Upper lobe of right lung (tissue), 1 donor: ENCODE results near the gene TWIST1. TPM values are rescaled to one million over a fixed set of nuclear protein-coding genes. Genes with fewer than 3 reads are reported as not detected.

Experiments
- ATAC-seq: fragments of 200-7000 bp; cut with Tn5 transposase; one replicate; pipeline ENCODE4 v1.9.1; 2020; ENCODE audit warnings: mild to moderate bottlenecking, moderate library complexity
- DNase-seq: peaks from one replicate; pipeline ENCODE4 v3.0.0-alpha.2; 2020
- H3K27ac ChIP-seq: fragments of 200-600 bp; one replicate; pipeline ENCODE4 v1.8.0; 2022
- H3K27me3 ChIP-seq: fragments of 200-600 bp; one replicate; pipeline ENCODE4 v1.8.0; 2022; ENCODE audit warnings: mild to moderate bottlenecking
- H3K36me3 ChIP-seq: fragments of 200-600 bp; one replicate; pipeline ENCODE4 v1.8.0; 2022
- H3K4me1 ChIP-seq: fragments of 200-600 bp; one replicate; pipeline ENCODE4 v1.8.0; 2022
- H3K4me3 ChIP-seq: fragments of 200-600 bp; one replicate; pipeline ENCODE4 v1.8.0; 2022; ENCODE audit warnings: mild to moderate bottlenecking
- H3K9me3 ChIP-seq: fragments of 200-600 bp; one replicate; pipeline ENCODE4 v1.8.0; 2022
- CTCF ChIP-seq: fragments of 200-600 bp; IDR thresholded peaks from one replicate; pipeline ENCODE4 v1.8.0; 2022; ENCODE audit warnings: antibody characterized with exemption
- intact Hi-C: fragments of 100-400 bp; cut with DNase I; formaldehyde crosslinking; loops from one replicate; pipeline ENCODE4 v1.11.0; 2022
- total RNA-seq: library from RNA; stranded (reverse); fragmentation: NEBNext Ultra II Directional; extraction: Animal tissue kit (Norgen Biotek cat#: 25700); gene quantifications from one replicate; pipeline ENCODE4 v1.2.1, GENCODE V29; 2021
- donor health status: DM: no; HTN: yes; CAD: no; lungs with severe emphysema.

Gene TWIST1
- total RNA-seq, 1 donor from 2014 or later: not detected

- TF ChIP-seq CTCF: no peak
- Histone ChIP-seq H3K27ac (no peak overlapping the region), H3K27me3 (no peaks in the 10 kb centered on the region), H3K4me3 (no peak overlapping the region), H3K4me1 (no peaks in the 10 kb centered on the region), H3K36me3 (no peaks in the 10 kb centered on the region), H3K9me3 (no peaks in the 10 kb centered on the region)
- ATAC-seq (no peak), DNase-seq (no peak)
- intact Hi-C loops: no loop called here
These were observed 26.9 kb downstream of the TWIST1 start for GRCh38 chr7:19090526-19090925.

DNA sequence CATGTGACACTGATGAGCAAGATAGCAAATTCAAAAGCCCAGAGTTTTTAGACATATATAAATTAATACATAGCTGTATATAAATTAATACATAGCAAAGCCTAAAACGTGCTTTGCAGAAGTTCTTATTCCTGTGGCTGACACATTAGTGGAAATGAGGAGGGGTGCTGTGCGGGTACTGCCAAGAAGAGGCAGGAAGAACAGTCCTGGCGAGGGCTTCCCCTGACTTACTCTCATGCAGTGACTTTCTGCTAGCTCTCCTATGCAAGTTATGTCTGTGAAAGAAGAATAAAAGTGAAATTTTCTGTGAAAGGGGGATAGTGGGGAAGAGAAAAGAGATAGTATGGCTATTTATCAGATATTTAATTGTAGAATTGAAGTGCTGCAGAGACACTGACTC is 27.6 kb downstream of the TWIST1 start:
- H3K27me3 ChIP-seq: no peaks in the 10 kb centered on the region
- no peak overlapping the region for H3K4me3 ChIP-seq
- no peak for TF ChIP-seq CTCF
- no peaks in the 10 kb centered on the region for H3K4me1 ChIP-seq
- H3K36me3 ChIP-seq: no peaks in the 10 kb centered on the region
- no peak overlapping the region for H3K27ac ChIP-seq
- intact Hi-C loops: no loop called here
- ATAC-seq (no peak), DNase-seq (no peak)
- H3K9me3 ChIP-seq: no peaks in the 10 kb centered on the region

- Histone ChIP-seq H3K4me1 (no peaks in the 10 kb centered on the region), H3K4me3 (no peak overlapping the region), H3K36me3 (no peaks in the 10 kb centered on the region), H3K9me3 (no peaks in the 10 kb centered on the region), H3K27ac (no peak overlapping the region), H3K27me3 (no peaks in the 10 kb centered on the region)
- intact Hi-C loops: no loop called here
- ATAC-seq (no peak), DNase-seq (no peak)
- TF ChIP-seq CTCF: no peak
These were observed 28.1 kb downstream of the TWIST1 start for GRCh38 chr7:19089378-19089777.

DNA sequence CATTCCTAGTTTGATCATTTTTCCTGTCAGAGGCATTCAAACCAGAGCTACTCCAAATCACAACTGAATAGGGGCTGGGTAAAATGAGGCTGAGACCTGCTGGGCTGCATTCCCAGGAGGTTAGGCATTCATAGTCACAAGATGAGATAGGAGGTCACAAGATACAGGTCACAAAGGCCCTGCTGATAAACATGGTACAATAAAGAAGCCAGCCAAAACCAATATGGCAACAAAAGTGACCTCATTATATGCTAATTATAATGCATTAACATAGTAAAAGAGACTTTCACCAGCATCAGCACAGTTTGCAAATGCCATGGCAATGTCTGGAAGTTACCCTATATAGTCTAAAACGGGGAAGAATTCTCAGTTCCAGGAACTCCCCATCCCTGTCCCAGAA is 37.3 kb downstream of the TWIST1 start:
- ATAC-seq (no peak), DNase-seq (no peak)
- H3K4me3 ChIP-seq: no peak overlapping the region
- H3K4me1 ChIP-seq: no peaks in the 10 kb centered on the region
- H3K27me3 ChIP-seq: no peaks in the 10 kb centered on the region
- H3K9me3 ChIP-seq: no peaks in the 10 kb centered on the region
- H3K27ac ChIP-seq: no peak overlapping the region
- TF ChIP-seq CTCF: no peak
- no peaks in the 10 kb centered on the region for H3K36me3 ChIP-seq
- intact Hi-C loops: no loop called here

DNA sequence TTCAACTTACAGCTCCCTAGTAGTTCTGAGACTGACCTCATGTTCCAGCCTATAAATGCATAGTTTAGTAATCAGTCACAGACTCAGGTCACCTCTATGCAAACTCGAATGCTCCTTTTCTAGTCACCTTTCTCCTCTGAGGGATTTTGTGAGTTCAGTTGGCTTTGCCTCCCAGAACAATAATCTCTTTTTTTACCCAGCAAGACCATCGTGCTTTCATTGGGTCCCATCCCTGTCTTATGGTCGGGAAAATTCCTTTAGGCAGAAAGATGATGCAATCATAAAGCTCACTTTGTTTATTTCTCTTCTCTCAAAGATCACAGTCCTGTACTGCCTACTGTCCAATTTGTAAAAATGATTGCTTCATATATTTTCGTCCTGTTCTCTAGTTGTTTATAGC is 38.4 kb downstream of the TWIST1 start:
- Histone ChIP-seq H3K9me3 (no peaks in the 10 kb centered on the region), H3K4me3 (no peak overlapping the region), H3K27me3 (no peaks in the 10 kb centered on the region), H3K27ac (no peak overlapping the region), H3K4me1 (no peaks in the 10 kb centered on the region), H3K36me3 (no peaks in the 10 kb centered on the region)
- TF ChIP-seq CTCF: no peak
- intact Hi-C loops: no loop called here
- ATAC-seq (no peak), DNase-seq (no peak)

DNA sequence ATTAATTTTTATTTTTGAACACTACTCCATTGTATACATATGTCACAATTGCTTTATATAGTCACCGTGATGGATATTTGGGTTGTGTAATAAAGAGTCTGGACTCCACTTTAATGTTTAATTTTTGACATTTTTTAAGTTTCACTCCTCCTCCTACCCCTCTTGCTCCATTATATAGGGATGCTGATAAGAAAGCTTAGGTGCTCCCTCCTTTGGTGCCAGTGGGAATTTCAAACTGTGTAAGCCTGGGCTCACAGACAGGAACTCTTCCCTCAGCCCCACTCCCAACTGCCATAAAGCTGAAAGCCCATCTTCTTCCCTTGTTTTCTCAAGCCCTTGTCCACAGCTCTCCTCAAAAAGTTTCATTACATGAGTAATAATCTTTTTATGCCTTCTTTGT is 47.6 kb downstream of the TWIST1 start:
- no peak for DNase-seq
- Histone ChIP-seq H3K4me3 (no peak overlapping the region), H3K9me3 (no peaks in the 10 kb centered on the region), H3K27ac (no peak overlapping the region), H3K4me1 (no peaks in the 10 kb centered on the region), H3K36me3 (no peaks in the 10 kb centered on the region), H3K27me3 (no peaks in the 10 kb centered on the region)
- TF ChIP-seq CTCF: no peak
- intact Hi-C loops: no loop called here
- ATAC-seq: no peak
